ENCODE data around the gene DENND1C.

DENND1C gene

GRCh38 chr19:6503407-6504201, 22.0 kb upstream of the DENND1C start:
- no peak for DNase-seq

- peak; percentile 85 for DNase-seq
Measured at GRCh38 chr19:6501740-6502648, 20.4 kb upstream of the DENND1C start, which contains the start of gene TUBB4A. TSS of gene TUBB4A (minus strand) at chr19:6502309. CDS start at chr19:6502212, 97 bp downstream.

- no peak for DNase-seq
Measured at GRCh38 chr19:6500837-6501739, 19.5 kb upstream of the DENND1C start.

GRCh38 chr19:6499052-6499790, 17.6 kb upstream of the DENND1C start:
- no peak for DNase-seq

- no peak for DNase-seq
Measured at GRCh38 chr19:6498294-6499036, 16.9 kb upstream of the DENND1C start.

- no peak for DNase-seq
Measured at GRCh38 chr19:6495947-6496346, 14.4 kb upstream of the DENND1C start.

GRCh38 chr19:6494438-6495036, 12.9 kb upstream of the DENND1C start:
- no peak for DNase-seq

GRCh38 chr19:6491802-6492592, 10.4 kb upstream of the DENND1C start:
- no peak for DNase-seq

- DNase-seq, result no peak
Measured at GRCh38 chr19:6490134-6490533, 8.5 kb upstream of the DENND1C start.

- DNase-seq, result no peak
Measured at GRCh38 chr19:6489278-6490061, 7.9 kb upstream of the DENND1C start.

- no peak for DNase-seq
Measured at GRCh38 chr19:6484831-6485230, 3.2 kb upstream of the DENND1C start.

- no peak for DNase-seq
Measured at GRCh38 chr19:6484230-6484629, 2.6 kb upstream of the DENND1C start.

GRCh38 chr19:6483235-6483634, 1.6 kb upstream of the DENND1C start:
- DNase-seq, result no peak

- no peak for DNase-seq
Measured at GRCh38 chr19:6482343-6482686, 728 bp upstream of the DENND1C start.

GRCh38 chr19:6480848-6481415, 655 bp downstream of the DENND1C start:
- DNase-seq, result peak; percentile 76

GRCh38 chr19:6479836-6480398, 1.7 kb downstream of the DENND1C start:
- no peak for DNase-seq

GRCh38 chr19:6478815-6479214, 2.8 kb downstream of the DENND1C start:
- no peak for DNase-seq

GRCh38 chr19:6476896-6477431, 4.6 kb downstream of the DENND1C start:
- no peak for DNase-seq
